Activated T-helper 17 cell treated with anti-CD3 and anti-CD28 coated beads, Interleukin-2, amount 50 U/mL, for 72 hours (primary cell): Measurements from ENCODE around the gene SCARB2. TPM values are rescaled to one million over a fixed set of nuclear protein-coding genes. Genes with fewer than 3 reads are reported as not detected.

ENCODE experiments used
- ATAC-seq: fragments of 150-1000 bp; cut with Tn5 transposase; replicated peaks from 2 replicates; pipeline ENCODE4 v1.10.0; 2021; ENCODE audit warnings: mild to moderate bottlenecking, moderate library complexity
- H3K27ac Mint-ChIP-seq: one replicate; pipeline ENCODE4 v1.8.0; 2022; ENCODE audit warnings: mixed read lengths
- H3K27me3 Mint-ChIP-seq: one replicate; pipeline ENCODE4 v1.8.0; 2022; ENCODE audit warnings: mixed read lengths
- H3K36me3 Mint-ChIP-seq: one replicate; pipeline ENCODE4 v1.8.0; 2022; ENCODE audit warnings: low read depth, mild to moderate bottlenecking, mixed read lengths
- H3K4me1 Mint-ChIP-seq: one replicate; pipeline ENCODE4 v1.8.0; 2022; ENCODE audit warnings: mixed read lengths
- H3K4me3 Mint-ChIP-seq: one replicate; pipeline ENCODE4 v1.8.0; 2022; ENCODE audit warnings: mild to moderate bottlenecking, mixed read lengths
- H3K9me3 Mint-ChIP-seq: one replicate; pipeline ENCODE4 v1.8.0; 2022; ENCODE audit warnings: mixed read lengths
- total RNA-seq, 2 donors: library from RNA; stranded (reverse); gene quantifications; one replicate each; pipeline ENCODE4 v1.2.3, GENCODE V29; 2022

The SCARB2 gene
- total RNA-seq, 2 donors from 2014 or later, result 3.0 to 15.9 TPM

DNA sequence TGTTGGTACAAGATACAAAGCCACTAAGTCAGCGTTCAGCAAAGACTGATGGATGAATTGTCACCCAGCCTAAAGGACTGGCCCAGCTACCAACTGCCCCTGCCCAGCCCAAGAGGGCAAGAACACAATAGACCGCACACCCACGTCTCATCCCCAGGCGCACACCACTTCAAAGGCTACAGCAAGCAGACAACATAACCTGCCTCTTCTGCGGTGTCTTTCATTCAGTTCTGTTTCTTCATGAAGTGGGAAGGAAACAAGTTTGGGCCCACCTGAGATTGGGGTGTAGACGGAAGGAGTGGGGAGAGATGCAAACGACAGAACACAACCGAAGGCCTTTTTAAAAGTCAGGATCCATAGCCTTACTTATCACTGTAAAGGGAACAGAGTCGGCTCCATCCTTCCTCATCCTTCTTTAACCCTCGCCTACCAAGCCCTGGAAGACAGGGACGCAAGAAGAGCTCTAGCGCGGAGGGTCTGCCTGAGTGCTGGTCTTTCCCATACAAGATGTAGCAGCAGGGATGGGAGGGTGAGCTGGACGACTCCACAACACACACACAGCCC is 691 bp downstream of the SCARB2 start:
- H3K27ac Mint-ChIP-seq, result peak overlapping the region; percentile 54
- peak overlapping the region; percentile 87 for H3K4me3 Mint-ChIP-seq
- H3K9me3 Mint-ChIP-seq, result no peaks in the 10 kb centered on the region
- H3K27me3 Mint-ChIP-seq, result no peaks in the 10 kb centered on the region
- H3K36me3 Mint-ChIP-seq, result no peaks in the 10 kb centered on the region
- peak; percentile 47 for ATAC-seq
- H3K4me1 Mint-ChIP-seq, result peaks cover 25% of the 10 kb centered on the region

DNA sequence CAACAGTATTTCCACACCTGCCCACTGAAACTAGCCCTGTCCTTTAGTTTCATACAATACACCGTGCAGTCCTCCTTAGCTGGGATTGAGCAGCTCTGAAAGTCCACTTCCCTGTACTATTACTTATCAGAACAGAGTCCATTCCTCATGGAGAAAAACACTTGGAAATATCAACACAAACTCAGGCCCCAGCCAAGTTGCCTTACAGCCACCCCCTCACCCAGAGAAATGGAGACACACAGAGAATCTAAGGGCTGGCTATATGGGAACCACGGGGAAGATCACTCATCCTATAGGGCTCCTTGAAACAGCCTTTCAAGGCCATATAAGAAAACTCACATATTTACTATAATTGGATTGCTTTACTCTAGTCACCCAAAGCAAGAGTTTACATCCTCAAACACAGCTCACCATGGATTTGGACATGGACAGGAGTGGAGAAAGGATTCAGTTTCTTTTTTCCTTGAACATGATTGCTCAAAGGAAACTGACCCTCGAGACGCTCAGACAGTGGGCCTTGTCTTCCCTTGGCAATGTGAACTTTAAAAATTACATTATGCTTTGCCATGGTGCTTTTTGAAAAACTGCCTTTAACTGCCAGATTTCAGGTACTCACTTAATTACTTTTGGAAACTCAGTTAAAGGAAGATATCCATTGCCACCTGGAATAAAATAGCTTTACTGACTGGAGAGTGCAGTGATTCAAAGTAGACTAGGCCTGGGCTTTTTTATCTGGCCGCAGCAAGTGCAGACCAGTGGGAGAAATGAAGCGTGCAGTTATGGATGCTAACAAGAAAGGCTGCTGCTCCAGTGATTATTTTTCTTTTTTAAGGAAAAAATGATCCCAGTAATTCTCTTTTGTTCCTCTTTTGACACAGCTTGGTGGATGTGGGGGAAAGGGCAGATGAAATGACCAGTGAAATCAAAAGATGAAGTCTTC is 1.6 kb downstream of the SCARB2 start:
- Mint-ChIP-seq H3K4me1 (peaks cover 25% of the 10 kb centered on the region), H3K36me3 (no peaks in the 10 kb centered on the region), H3K4me3 (peak overlapping the region; percentile 87), H3K27me3 (no peaks in the 10 kb centered on the region), H3K27ac (no peak overlapping the region), H3K9me3 (no peaks in the 10 kb centered on the region)
- no peak for ATAC-seq

GRCh38 chr4:76210452-76210851 is 3.2 kb downstream of the SCARB2 start:
- Mint-ChIP-seq H3K36me3 (no peaks in the 10 kb centered on the region), H3K4me1 (peaks cover 25% of the 10 kb centered on the region), H3K9me3 (no peaks in the 10 kb centered on the region), H3K4me3 (no peak overlapping the region), H3K27ac (no peak overlapping the region), H3K27me3 (no peaks in the 10 kb centered on the region)
- no peak for ATAC-seq

DNA sequence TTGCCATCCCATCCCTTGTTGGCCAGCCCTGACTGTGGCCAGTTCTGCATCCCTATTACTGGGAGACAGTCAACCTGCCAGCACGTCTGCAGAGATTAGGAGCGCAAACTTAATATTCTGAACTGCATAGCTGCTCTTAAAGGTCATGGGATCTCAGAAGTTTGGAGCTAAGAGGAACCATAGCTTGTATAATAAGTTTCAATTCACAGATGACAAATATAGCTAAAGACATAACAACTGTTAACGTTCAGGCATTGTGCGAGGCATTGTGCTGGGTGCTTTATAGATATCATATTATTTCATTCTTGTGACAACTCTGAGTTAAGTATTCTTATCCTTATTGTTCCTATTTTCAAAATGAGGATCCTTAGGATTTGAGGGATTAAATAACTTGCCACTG is 3.7 kb downstream of the SCARB2 start:
- no peak for ATAC-seq
- no peaks in the 10 kb centered on the region for H3K27me3 Mint-ChIP-seq
- H3K36me3 Mint-ChIP-seq, result no peaks in the 10 kb centered on the region
- no peaks in the 10 kb centered on the region for H3K9me3 Mint-ChIP-seq
- peaks cover 25% of the 10 kb centered on the region for H3K4me1 Mint-ChIP-seq
- no peak overlapping the region for H3K27ac Mint-ChIP-seq
- H3K4me3 Mint-ChIP-seq, result no peak overlapping the region

- peak overlapping the region; percentile 65 for H3K27ac Mint-ChIP-seq
- H3K4me3 Mint-ChIP-seq, result peak overlapping the region; percentile 30
- H3K36me3 Mint-ChIP-seq, result no peaks in the 10 kb centered on the region
- no peak for ATAC-seq
- no peaks in the 10 kb centered on the region for H3K27me3 Mint-ChIP-seq
- H3K9me3 Mint-ChIP-seq, result no peaks in the 10 kb centered on the region
- H3K4me1 Mint-ChIP-seq, result peaks cover 15% of the 10 kb centered on the region
Observed at GRCh38 chr4:76208005-76208765, 5.4 kb downstream of the SCARB2 start.

GRCh38 chr4:76207549-76207948 is 6.1 kb downstream of the SCARB2 start:
- Mint-ChIP-seq H3K4me1 (peaks cover 10% of the 10 kb centered on the region), H3K4me3 (no peak overlapping the region), H3K36me3 (no peaks in the 10 kb centered on the region), H3K9me3 (no peaks in the 10 kb centered on the region), H3K27ac (no peak overlapping the region), H3K27me3 (no peaks in the 10 kb centered on the region)
- ATAC-seq, result no peak

DNA sequence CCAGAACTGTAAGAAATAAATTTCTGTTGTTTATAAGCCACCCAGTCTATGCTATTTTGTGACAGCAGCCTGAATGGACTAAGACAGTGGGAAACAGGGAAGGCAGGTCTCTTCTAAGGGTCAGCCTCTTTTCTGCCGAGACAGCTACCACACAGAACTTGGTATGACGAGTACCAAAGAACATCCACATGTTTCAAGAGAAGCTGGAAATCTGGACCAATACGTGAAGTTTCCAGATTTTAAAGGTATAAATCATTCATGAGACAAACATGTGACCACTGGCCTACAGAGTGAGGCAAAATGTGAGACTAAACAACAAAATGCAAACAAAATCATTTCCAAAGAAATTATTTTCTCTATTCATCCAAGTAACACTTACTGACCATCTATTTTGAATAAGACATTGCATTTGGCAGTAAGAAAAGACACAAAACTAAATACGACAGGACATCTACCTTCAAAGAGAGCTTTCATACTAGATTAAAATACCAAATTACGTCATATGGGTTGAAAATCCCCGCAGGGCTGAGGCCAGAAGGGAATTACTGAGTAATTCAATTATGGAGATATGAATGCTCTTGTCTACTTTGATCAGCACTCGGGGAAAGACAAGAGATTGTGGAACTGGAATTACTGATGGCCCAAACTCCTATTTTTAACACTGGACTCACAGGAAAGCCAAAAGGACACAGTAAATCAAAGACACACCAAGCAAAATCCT is 7.2 kb downstream of the SCARB2 start:
- H3K4me3 Mint-ChIP-seq, result no peak overlapping the region
- H3K36me3 Mint-ChIP-seq, result no peaks in the 10 kb centered on the region
- no peaks in the 10 kb centered on the region for H3K27me3 Mint-ChIP-seq
- ATAC-seq, result no peak
- H3K27ac Mint-ChIP-seq, result no peak overlapping the region
- no peaks in the 10 kb centered on the region for H3K9me3 Mint-ChIP-seq
- H3K4me1 Mint-ChIP-seq, result peaks cover 10% of the 10 kb centered on the region

- Mint-ChIP-seq H3K4me3 (no peak overlapping the region), H3K27ac (no peak overlapping the region), H3K9me3 (no peaks in the 10 kb centered on the region), H3K4me1 (peaks cover 15% of the 10 kb centered on the region), H3K27me3 (no peaks in the 10 kb centered on the region), H3K36me3 (no peaks in the 10 kb centered on the region)
- no peak for ATAC-seq
Observed at GRCh38 chr4:76205476-76205875, 8.1 kb downstream of the SCARB2 start.

GRCh38 chr4:76204936-76205335 is 8.7 kb downstream of the SCARB2 start:
- no peak overlapping the region for H3K27ac Mint-ChIP-seq
- no peak overlapping the region for H3K4me3 Mint-ChIP-seq
- ATAC-seq, result no peak
- no peaks in the 10 kb centered on the region for H3K36me3 Mint-ChIP-seq
- no peaks in the 10 kb centered on the region for H3K9me3 Mint-ChIP-seq
- H3K4me1 Mint-ChIP-seq, result peaks cover 15% of the 10 kb centered on the region
- H3K27me3 Mint-ChIP-seq, result no peaks in the 10 kb centered on the region

GRCh38 chr4:76203541-76203940 is 10.1 kb downstream of the SCARB2 start:
- Mint-ChIP-seq H3K27me3 (no peaks in the 10 kb centered on the region), H3K4me3 (no peak overlapping the region), H3K36me3 (no peaks in the 10 kb centered on the region), H3K4me1 (peaks cover 15% of the 10 kb centered on the region), H3K9me3 (no peaks in the 10 kb centered on the region), H3K27ac (no peak overlapping the region)
- ATAC-seq, result no peak

- H3K9me3 Mint-ChIP-seq, result no peaks in the 10 kb centered on the region
- H3K4me3 Mint-ChIP-seq, result no peak overlapping the region
- H3K27me3 Mint-ChIP-seq, result no peaks in the 10 kb centered on the region
- H3K4me1 Mint-ChIP-seq, result peaks cover 13% of the 10 kb centered on the region
- H3K27ac Mint-ChIP-seq, result no peak overlapping the region
- H3K36me3 Mint-ChIP-seq, result no peaks in the 10 kb centered on the region
- no peak for ATAC-seq
Observed at GRCh38 chr4:76201276-76201675, 12.3 kb downstream of the SCARB2 start.

GRCh38 chr4:76200771-76201231 is 12.8 kb downstream of the SCARB2 start:
- ATAC-seq, result peak; percentile 31
- Mint-ChIP-seq H3K36me3 (no peaks in the 10 kb centered on the region), H3K27ac (no peak overlapping the region), H3K27me3 (no peaks in the 10 kb centered on the region), H3K4me1 (peaks cover 13% of the 10 kb centered on the region), H3K4me3 (no peak overlapping the region), H3K9me3 (no peaks in the 10 kb centered on the region)

DNA sequence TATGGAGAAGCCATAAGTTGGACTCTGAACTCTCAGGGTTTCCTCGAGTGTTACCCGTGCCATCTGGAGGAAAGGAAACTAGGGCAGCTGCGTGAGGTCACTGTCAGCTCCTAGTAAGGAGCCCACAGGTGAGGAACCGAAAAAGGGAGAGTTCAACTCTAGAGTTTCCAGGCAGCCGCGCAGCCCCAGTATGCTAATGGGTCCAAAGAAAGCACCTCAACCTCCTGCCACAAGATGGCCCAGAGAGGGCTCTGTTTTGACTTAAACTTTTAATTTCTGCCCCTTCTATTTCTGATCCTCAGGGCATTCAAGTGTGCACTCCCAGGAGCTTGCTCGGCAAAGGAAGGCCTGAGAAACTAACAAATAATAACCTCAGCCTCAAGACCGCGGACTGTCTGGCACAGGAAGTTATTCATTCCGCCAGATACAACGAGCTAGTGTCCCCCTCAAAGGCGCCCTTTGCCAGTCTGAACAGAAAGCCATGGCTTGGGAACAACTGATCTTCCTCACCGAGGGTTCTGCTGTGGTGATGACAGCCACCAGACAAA is 13.9 kb downstream of the SCARB2 start:
- H3K36me3 Mint-ChIP-seq, result peaks cover 4% of the 10 kb centered on the region
- peak overlapping the region; percentile 50 for H3K27ac Mint-ChIP-seq
- peak overlapping the region; percentile 65 for H3K4me3 Mint-ChIP-seq
- H3K27me3 Mint-ChIP-seq, result no peaks in the 10 kb centered on the region
- no peaks in the 10 kb centered on the region for H3K9me3 Mint-ChIP-seq
- peaks cover 14% of the 10 kb centered on the region for H3K4me1 Mint-ChIP-seq
- peak; percentile 61 for ATAC-seq
